ENCODE measurements around the gene ACTN1. TPM values are rescaled to one million over a fixed set of nuclear protein-coding genes. Genes with fewer than 3 reads are reported as not detected.
A peak's percentile ranks its signal among the peaks of the same experiment; 100 is the strongest.

The ACTN1 gene
- total RNA-seq, 4 donors from 2014 or later, result 958 to 2,110 (median 1,439) TPM

DNA sequence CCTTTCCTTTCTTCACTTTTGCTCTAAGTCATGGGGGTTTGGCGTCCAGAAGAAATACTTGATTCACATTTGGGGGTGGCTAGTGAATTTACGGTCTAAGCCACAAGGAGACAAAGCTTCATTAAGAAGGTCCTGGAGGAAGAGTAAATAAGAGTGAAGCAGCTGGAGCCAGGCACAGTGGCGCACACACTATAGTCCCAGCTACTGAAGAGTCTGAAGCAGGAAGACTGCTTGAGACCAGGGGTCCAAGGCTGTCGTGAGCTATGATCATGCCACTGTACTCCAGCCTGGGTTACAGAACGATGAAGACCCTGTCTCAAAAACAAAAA is 23.3 kb downstream of the ACTN1 start:
- no peaks in the 10 kb centered on the region for H3K27me3 ChIP-seq
- H3K36me3 ChIP-seq, result peaks cover 0 to 12% (median 8%) of the 10 kb centered on the region in 4 donors
- TF ChIP-seq POLR2AphosphoS5 (IDR thresholded peaks at IDR 0.05) (no peak), POLR2A (IDR thresholded peaks at IDR 0.05; ENCODE audit: low read depth) (no peak), EP300 (IDR thresholded peaks at IDR 0.05) (no peak)
- TF ChIP-seq, protein P1, sequence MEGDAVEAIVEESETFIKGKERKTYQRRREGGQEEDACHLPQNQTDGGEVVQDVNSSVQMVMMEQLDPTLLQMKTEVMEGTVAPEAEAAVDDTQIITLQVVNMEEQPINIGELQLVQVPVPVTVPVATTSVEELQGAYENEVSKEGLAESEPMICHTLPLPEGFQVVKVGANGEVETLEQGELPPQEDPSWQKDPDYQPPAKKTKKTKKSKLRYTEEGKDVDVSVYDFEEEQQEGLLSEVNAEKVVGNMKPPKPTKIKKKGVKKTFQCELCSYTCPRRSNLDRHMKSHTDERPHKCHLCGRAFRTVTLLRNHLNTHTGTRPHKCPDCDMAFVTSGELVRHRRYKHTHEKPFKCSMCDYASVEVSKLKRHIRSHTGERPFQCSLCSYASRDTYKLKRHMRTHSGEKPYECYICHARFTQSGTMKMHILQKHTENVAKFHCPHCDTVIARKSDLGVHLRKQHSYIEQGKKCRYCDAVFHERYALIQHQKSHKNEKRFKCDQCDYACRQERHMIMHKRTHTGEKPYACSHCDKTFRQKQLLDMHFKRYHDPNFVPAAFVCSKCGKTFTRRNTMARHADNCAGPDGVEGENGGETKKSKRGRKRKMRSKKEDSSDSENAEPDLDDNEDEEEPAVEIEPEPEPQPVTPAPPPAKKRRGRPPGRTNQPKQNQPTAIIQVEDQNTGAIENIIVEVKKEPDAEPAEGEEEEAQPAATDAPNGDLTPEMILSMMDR (IDR thresholded peaks at IDR 0.05), result no peak
- no peak for DNase-seq (ENCODE audit: extremely low spot score)
- H3K4me1 ChIP-seq, result peaks cover 89 to 100% (median 100%) of the 10 kb centered on the region in 4 donors
- H3K4me3 ChIP-seq, result peak overlapping the region in 3 of 4 donors; percentile 2 to 11 (median 7)
- WGBS, result 35% methylated on average over 5 of the region's 5 CpGs
- intact Hi-C loops (cut with DNase I), result no loop called here
- H3K9me3 ChIP-seq, result no peaks in the 10 kb centered on the region
- peak overlapping the region; percentile 90 to 98 (median 97) for H3K27ac ChIP-seq (replicated peaks in 1 of 4)

DNA sequence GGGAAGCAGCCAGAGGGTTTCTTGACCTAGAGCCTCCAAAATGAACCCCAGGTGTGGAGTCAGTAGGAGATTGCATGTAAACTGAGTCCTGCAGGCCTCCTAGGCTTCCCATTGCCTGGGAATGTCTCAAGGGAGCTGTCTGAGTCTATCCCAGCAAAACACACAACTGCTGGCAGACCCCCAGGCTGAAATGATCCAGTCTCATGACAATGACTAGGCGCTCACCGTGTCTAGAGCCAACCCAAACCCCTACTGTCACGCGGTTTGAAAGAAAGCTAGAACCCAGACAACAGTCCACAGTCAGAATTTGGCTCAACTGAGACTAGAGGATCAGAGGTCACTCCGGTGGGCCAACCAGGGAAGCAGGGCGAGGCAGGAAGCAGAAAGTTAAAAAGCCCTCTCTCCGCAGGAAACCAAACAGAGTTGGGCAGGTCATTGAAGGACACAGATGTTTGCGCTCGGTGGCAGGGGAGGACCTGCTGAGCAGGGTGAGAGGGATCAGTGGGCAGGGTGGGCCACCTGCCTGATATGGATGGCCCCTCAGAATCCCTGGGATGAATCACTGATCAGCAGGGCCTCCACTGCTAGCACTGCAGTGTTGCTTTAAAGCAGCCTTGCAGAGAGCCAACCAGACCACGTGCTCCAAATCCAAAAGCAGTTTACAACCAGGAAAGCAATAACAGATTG is 23.8 kb downstream of the ACTN1 start:
- peak overlapping the region in 3 of 4 donors; percentile 5 to 11 (median 7) for H3K4me3 ChIP-seq
- no peak for DNase-seq (ENCODE audit: extremely low spot score)
- H3K27ac ChIP-seq (replicated peaks in 1 of 4), result peak overlapping the region; percentile 90 to 98 (median 97)
- H3K9me3 ChIP-seq, result no peaks in the 10 kb centered on the region
- H3K36me3 ChIP-seq, result peaks cover 0 to 12% (median 8%) of the 10 kb centered on the region in 4 donors
- H3K27me3 ChIP-seq, result no peaks in the 10 kb centered on the region
- 41% methylated on average over 10 of the region's 10 CpGs for WGBS
- peaks cover 93 to 100% (median 100%) of the 10 kb centered on the region in 4 donors for H3K4me1 ChIP-seq
- intact Hi-C loops (cut with DNase I), result no loop called here
- TF ChIP-seq, protein P1 (IDR thresholded peaks at IDR 0.05), result no peak
- TF ChIP-seq POLR2AphosphoS5 (IDR thresholded peaks at IDR 0.05), result peak in 1 of 2 donors; percentile 42
- no peak for TF ChIP-seq EP300 (IDR thresholded peaks at IDR 0.05)
- TF ChIP-seq POLR2A (IDR thresholded peaks at IDR 0.05; ENCODE audit: low read depth), result no peak

- Histone ChIP-seq H3K9me3 (no peaks in the 10 kb centered on the region), H3K4me3 (peak overlapping the region; percentile 24 to 46 (median 41)), H3K4me1 (peaks cover 99 to 100% (median 100%) of the 10 kb centered on the region in 4 donors), H3K27me3 (no peaks in the 10 kb centered on the region), H3K36me3 (peaks cover 0 to 12% (median 8%) of the 10 kb centered on the region in 4 donors), H3K27ac (replicated peaks in 1 of 4) (peak overlapping the region; percentile 90 to 98 (median 97))
- no peak for DNase-seq (ENCODE audit: extremely low spot score)
- TF ChIP-seq, protein P1 (IDR thresholded peaks at IDR 0.05), result no peak
- no peak for TF ChIP-seq POLR2AphosphoS5 (IDR thresholded peaks at IDR 0.05)
- TF ChIP-seq POLR2A (IDR thresholded peaks at IDR 0.05; ENCODE audit: low read depth), result no peak
- no peak for TF ChIP-seq EP300 (IDR thresholded peaks at IDR 0.05)
- intact Hi-C loops (cut with DNase I), result no loop called here
- WGBS, result 48% methylated on average over 4 of the region's 4 CpGs
Measured at GRCh38 chr14:68953196-68953555, 25.9 kb downstream of the ACTN1 start.

DNA sequence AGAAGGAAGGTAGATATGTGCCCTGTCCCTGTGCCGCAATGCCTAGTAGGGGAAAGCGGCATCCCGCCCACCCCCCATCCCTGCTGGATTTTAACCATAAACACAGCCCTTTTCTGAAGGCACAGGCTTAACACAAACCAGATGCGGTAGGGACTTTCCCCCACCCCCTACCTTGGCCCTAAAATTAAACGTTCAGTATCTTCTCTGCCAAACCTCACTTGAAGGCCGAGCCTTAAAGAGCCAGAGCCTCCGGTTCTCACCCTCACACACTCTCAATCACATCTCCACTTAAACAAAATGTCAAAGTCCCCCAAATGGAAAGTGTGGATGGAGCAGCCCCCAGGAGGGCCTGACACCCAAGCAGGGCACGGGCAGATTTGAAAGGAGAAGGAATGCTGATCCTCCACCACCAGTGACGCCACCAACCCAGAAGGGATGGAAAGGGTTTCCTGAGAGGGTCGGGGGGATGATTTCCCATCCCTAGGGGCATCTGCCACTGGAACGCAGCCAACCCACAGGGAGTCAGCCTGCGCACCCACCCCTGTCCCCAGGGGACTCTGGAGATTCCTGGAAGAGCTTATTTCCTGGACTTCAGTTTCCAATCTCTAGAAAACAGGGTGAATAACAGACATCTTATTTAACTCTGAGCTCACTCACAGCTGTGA is 26.4 kb downstream of the ACTN1 start:
- H3K27ac ChIP-seq (replicated peaks in 1 of 4), result peak overlapping the region; percentile 90 to 98 (median 97)
- no peaks in the 10 kb centered on the region for H3K9me3 ChIP-seq
- H3K4me1 ChIP-seq, result peaks cover 99 to 100% (median 100%) of the 10 kb centered on the region in 4 donors
- TF ChIP-seq EP300 (IDR thresholded peaks at IDR 0.05) (no peak), POLR2A (IDR thresholded peaks at IDR 0.05; ENCODE audit: low read depth) (no peak), POLR2AphosphoS5 (IDR thresholded peaks at IDR 0.05) (peak; percentile 57 to 78)
- TF ChIP-seq, protein P1 (IDR thresholded peaks at IDR 0.05), result no peak
- intact Hi-C loops (cut with DNase I), result no loop called here
- peak overlapping the region; percentile 24 to 46 (median 41) for H3K4me3 ChIP-seq
- no peak for DNase-seq (ENCODE audit: extremely low spot score)
- H3K27me3 ChIP-seq, result no peaks in the 10 kb centered on the region
- 16% methylated on average over 11 of the region's 12 CpGs for WGBS
- peaks cover 0 to 12% (median 8%) of the 10 kb centered on the region in 4 donors for H3K36me3 ChIP-seq

Data from esophagus muscularis mucosa (tissue), 4 donors.